GM15510 (cell line): ENCODE data around the gene SIRPA.

ENCODE experiments used
- POLR2A ChIP-seq: IDR thresholded peaks from 3 replicates; pipeline ENCODE4 v1.6.1; 2011; ENCODE audit warnings: borderline replicate concordance; ENCODE audit not compliant: insufficient read length; ENCODE audit errors: extremely low read depth

SIRPA gene

DNA sequence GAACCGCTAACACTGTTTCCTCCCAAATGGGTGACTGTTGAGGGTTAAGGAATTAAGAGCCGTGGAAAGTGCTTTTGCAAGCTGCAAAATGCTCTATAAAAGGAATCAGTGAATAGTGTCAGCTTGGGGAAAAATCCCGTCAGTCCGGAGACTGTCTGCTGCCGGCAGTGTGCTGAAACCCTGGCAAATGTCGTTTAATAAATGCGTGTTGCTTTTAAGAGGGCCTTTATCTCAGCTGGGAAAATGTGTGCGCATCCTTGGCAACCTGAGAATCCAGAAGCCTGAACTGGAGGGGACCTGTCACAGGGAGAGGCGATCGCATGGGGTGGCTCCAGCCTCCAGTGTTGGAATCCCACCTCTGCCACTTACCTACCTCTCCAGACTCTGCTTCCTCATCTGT is 9.8 kb downstream of the SIRPA start:
- TF ChIP-seq POLR2A: no peak

- no peak for TF ChIP-seq POLR2A
Measured at GRCh38 chr20:1905693-1906092, 10.5 kb downstream of the SIRPA start.

DNA sequence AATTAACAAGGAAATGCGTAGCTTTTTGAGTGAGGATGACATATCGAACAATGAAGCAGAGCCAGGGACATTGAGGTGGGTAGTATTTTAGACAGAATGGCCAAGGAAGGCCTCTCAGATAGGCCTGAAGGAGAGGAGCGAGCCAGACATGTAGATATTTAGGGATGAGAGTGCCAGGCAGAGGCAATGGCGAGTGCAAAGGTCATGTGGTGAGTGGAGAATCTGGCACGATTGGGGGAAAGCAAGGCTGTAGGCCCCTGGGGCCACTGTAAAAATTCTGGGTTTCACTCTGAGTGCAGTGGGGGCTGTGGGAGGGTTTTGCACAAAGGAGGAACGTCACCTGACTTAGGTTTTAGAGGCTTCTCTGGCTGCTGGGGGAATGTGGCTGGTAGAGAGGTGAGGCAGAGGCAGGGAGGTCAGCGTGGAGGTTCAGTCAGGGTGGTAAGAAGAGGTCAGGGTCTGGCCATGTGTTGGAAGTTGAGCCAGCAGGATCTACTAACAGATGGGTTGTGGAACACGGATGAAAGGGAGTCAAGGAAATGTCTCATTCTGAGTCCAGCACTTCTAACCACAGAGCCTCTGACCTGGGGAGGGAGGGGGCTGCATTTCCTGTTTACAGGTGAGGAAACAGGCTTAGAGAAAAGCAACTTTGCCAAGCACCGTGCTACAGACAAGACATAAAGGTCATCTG is 11.3 kb downstream of the SIRPA start:
- no peak for TF ChIP-seq POLR2A

- no peak for TF ChIP-seq POLR2A
Measured at GRCh38 chr20:1907586-1907985, 12.4 kb downstream of the SIRPA start.

DNA sequence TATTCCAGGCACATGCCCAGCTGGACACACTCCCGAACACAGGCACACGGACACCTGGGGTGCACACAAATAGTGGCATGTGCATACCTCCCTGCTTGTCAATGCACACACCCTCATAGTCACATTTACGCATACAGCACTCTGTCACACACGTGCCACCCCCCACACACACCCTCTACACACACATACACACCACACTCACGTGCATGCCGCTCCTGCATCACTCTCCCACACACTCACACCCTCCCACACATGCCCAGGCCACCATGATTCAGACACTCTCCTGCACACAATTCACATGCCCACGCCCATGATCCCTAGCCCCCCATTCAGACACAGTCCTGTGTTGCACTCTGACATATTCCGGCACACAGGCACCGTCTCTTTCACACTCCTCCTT is 13.0 kb downstream of the SIRPA start:
- no peak for TF ChIP-seq POLR2A

GRCh38 chr20:1909097-1909496 is 13.9 kb downstream of the SIRPA start:
- no peak for TF ChIP-seq POLR2A

- TF ChIP-seq POLR2A: no peak
Measured at GRCh38 chr20:1911536-1911935, 16.3 kb downstream of the SIRPA start.

GRCh38 chr20:1912053-1912452 is 16.8 kb downstream of the SIRPA start:
- no peak for TF ChIP-seq POLR2A

GRCh38 chr20:1912646-1913045 is 17.4 kb downstream of the SIRPA start:
- no peak for TF ChIP-seq POLR2A

DNA sequence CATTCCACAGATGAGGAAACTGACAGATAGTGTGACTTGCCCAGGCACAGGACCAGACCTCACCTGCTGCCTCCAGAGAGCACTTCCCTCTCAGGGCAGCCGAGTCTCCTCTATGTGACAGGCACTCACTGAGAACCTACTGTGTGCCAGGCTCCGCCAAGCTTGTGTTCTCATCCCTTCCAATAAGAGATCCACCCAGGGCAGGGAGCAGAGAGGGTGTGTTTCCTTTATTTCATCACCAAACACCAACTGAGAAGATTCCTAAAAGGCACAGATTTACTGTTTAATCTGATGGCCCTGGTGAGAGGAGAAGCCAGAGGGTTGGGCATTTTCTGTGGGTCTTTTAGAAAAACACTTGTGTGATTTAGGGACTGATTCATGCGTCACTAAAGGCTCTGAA is 20.5 kb downstream of the SIRPA start:
- no peak for TF ChIP-seq POLR2A

GRCh38 chr20:1917786-1918185 is 22.6 kb downstream of the SIRPA start:
- no peak for TF ChIP-seq POLR2A

DNA sequence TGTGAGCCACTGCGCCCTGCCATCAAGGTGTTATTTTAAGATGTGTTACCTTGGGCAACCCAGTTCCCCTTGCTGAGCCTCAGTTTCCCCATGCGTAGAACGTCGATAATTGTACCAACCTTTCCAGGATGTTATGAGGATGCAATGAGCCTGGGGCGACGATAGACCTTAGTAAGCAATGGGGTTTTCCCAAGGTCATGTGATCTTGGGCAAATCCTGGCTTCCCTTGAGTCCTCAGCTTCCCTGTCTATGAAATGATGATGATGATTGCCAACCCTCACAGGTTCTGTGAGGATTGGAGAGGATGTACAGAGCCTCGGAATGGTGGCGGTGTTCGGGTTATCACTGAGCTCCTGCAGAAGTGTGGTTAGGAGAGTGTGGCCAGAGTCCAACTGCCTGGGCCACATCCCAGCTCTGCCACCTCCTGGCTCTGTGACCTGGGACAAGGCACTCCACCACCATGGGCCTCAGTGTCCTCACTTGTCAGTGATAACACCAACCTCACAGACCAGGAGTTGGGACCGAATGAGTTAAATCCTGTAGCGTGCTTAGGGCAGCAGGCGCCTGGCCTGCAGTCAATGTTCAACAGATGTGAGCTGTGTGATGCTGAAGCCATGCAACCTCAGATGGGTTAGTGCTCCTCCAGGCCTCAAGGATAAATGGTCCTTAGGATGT is 23.4 kb downstream of the SIRPA start:
- TF ChIP-seq POLR2A: no peak

DNA sequence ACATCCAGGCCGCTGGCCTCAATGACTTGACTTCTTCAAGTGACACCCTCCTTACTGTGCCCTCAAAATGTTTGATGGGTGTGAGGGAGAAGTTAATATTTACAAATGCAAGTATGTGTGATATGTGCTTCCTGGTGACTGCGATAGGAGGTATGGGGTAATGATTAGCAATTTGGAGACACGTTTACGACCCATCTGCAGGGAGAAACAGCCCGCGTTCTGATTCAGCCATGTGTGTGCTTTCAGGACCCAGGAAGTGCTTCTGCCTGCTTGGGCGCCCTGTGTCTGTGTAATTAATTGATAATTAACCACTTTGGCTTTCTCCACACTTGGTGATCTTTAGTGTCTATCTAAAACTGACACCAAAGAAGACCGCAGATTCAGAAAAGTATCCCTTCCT is 25.0 kb downstream of the SIRPA start:
- no peak for TF ChIP-seq POLR2A

DNA sequence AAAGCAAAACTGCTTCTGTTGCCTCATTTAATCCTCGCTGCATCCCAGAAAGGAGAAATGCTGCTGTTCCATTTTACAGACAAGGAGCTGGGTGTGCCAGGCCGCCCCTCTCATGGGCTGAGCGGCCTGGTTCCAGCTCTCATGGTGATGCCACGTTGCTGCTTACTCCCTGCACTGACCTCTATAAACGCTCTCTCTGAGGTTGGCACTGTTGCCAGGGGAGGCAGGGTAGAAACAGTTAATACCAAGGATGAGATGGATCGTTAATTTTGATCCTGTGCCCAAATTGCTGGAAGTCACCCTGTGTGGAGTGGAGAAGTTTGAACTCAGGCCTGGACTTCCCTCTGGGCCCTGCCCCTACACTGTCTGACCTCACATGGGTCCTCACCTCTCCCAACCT is 25.6 kb downstream of the SIRPA start:
- no peak for TF ChIP-seq POLR2A

DNA sequence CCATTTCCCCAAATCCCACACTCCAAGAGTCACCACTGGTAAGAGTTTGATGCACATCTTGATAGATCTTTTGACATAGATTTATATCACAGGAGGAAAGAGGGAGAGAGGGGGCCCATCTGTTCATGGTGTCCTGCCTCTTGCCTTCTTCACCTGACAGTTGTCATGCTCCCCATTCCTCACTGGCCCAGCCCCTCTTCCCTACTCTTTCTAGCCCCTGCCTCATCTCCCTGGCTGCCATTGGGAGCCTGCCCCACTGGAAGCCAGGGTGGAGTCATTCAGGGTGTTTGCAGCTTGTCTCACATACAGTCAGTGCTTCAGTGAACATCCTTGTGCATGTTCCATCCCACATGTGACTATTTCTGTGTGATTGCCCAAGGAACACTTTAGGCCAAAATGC is 27.6 kb downstream of the SIRPA start:
- no peak for TF ChIP-seq POLR2A
